Purkinje cell (primary cell): ENCODE data around the gene C9orf85. TPM values are rescaled to one million over a fixed set of nuclear protein-coding genes. Genes with fewer than 3 reads are reported as not detected.

Experiments
- polyA plus RNA-seq: library from polyadenylated mRNA; unstranded; fragments of >200 nt; fragmentation: Nextera tagmentation; gene quantifications from 2 replicates; pipeline ENCODE4 v1.2.1, GENCODE V29; 2014

C9orf85 gene, protein sequence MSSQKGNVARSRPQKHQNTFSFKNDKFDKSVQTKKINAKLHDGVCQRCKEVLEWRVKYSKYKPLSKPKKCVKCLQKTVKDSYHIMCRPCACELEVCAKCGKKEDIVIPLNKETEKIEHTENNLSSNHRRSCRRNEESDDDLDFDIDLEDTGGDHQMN
- polyA plus RNA-seq, result 12.7 and 15.1 TPM in 2 replicates

DNA sequence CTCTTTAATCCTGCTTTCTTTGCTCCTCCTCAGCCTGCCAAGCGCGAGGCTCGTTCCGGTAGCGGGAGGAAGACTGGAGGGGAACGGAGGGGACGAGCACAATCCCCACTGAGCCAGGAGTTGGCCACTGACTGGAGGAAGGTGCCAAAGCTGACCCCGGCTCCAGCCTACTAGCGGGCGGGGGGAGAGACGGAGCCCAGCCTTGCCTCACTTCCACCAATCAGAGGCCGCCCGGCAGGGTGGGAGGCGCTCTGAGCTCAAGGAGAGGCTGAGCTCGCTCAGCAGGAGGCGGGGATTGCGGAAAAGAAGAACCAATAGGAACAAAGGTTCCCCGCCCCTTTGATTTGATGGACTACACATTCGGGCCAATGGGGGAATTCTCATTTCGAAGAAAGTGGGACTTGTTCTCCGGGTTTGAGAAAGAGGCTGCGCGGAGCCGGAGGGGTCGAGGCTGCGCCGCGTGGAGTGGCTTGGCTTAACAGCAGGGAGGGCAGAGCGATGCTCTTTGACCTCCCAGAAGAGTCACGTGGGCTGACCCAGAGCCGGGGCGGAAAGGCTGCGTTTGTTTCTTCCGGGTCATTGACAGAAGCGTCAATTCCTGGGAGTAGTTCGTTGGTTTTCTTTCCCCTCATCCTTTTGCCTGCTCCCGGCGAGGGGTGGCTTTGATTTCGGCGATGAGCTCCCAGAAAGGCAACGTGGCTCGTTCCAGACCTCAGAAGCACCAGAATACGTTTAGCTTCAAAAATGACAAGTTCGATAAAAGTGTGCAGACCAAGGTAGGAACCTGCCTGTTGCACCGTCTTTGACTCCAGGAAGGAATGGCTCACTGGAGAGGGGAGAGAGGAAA is at the start of gene C9orf85, which contains the start of gene ABHD17B:
TSS of gene C9orf85 (plus strand) at position 579 of the 847 bp plus-strand sequence. CDS start at position 675, 96 bp downstream.
TSS of gene ABHD17B (minus strand) at position 133 of the 847 bp plus-strand sequence. CDS start 36,113 bp downstream, outside the sequence.

Other genes starting within 250 kb of the C9orf85 start
- 5.2 and 7.7 TPM in 2 replicates for gene CEMIP2, start 143.1 kb upstream of the C9orf85 start, polyA plus RNA-seq
- gene ABHD17B, start 446 bp upstream of the C9orf85 start, polyA plus RNA-seq, result 35.0 and 52.4 TPM in 2 replicates
- not detected in 2 replicates for gene C9orf57, start 149.0 kb downstream of the C9orf85 start, polyA plus RNA-seq
- gene GDA, start 237.8 kb downstream of the C9orf85 start, polyA plus RNA-seq, result 0.66 and 42.8 TPM in 2 replicates